Breast epithelium (tissue), 4 donors: Measurements from ENCODE around the gene MEG3. TPM values are rescaled to one million over a fixed set of nuclear protein-coding genes. Genes with fewer than 3 reads are reported as not detected.

Experiments
- DNase-seq, 2 donors: peaks; one replicate each; pipeline ENCODE4 v3.0.0-alpha.2; 2019; ENCODE audit warnings: low spot score in 2 of 2
- H3K27ac ChIP-seq, 2 donors: fragments of 200-600 bp; sonication (generic) in 1 of 2; one replicate each; pipeline ENCODE4 v1.5.1; 2016 to 2019; ENCODE audit warnings: mild to moderate bottlenecking in 1 of 2
- H3K27me3 ChIP-seq, 2 donors: fragments of 200-600 bp; sonication (generic) in 1 of 2; one replicate each; pipeline versions ENCODE4 v1.5.1 to v1.6.0; 2017 to 2019; ENCODE audit warnings: control low read depth in 1 of 2, mild to moderate bottlenecking in 1 of 2
- H3K36me3 ChIP-seq: fragments of 200-600 bp; one replicate; pipeline ENCODE4 v1.5.1; 2019
- H3K4me1 ChIP-seq, 2 donors: fragments of 200-600 bp; sonication (generic); one replicate each; pipeline ENCODE4 v1.5.1; 2016 to 2019; ENCODE audit warnings: control low read depth in 1 of 2
- H3K4me3 ChIP-seq, 3 donors: fragments of 200-600 bp; sonication (generic); 1 replicate in 2 of 3; 2 replicates in 1 of 3; pipeline ENCODE4 v1.5.1; 2016 to 2019; ENCODE audit warnings: mild to moderate bottlenecking in 3 of 3, moderate library complexity in 2 of 3
- H3K9me3 ChIP-seq, 2 donors: fragments of 200-600 bp; sonication (generic) in 1 of 2; one replicate each; pipeline ENCODE4 v1.5.1; 2016 to 2019; ENCODE audit warnings: control low read depth in 1 of 2
- POLR2A ChIP-seq: fragments of 450-650 bp; IDR thresholded peaks from one replicate; pipeline ENCODE4 v1.6.1; 2016; ENCODE audit warnings: antibody characterized with exemption, mild to moderate bottlenecking, moderate library complexity
- POLR2AphosphoS5 ChIP-seq, 3 donors: sonication (generic); formaldehyde crosslinking; IDR thresholded peaks; one replicate each; pipeline ENCODE4 v1.6.1; 2017; ENCODE audit warnings: antibody characterized with exemption in 3 of 3
- intact Hi-C: fragments of 100-400 bp; cut with DNase I; formaldehyde crosslinking; loops from one replicate; pipeline ENCODE4 v1.15.1; 2023; ENCODE audit warnings: low total_unique reads
- total RNA-seq, 3 donors: library from RNA; depleted of rRNA; stranded (reverse); fragments of >200 nt; gene quantifications; one replicate each; pipeline ENCODE4 v1.1.0, GENCODE V29; 2016
- TF ChIP-seq, protein P1 (sequence below), 3 donors: fragments of 450-650 bp; IDR thresholded peaks; one replicate each; pipeline ENCODE4 v1.5.1; 2016 to 2017; ENCODE audit warnings: antibody characterized with exemption in 3 of 3, mild to moderate bottlenecking in 3 of 3, moderate library complexity in 3 of 3

Gene MEG3
- total RNA-seq, 3 donors from 2014 or later = 45.2 to 68.8 (median 49.8) TPM

DNA sequence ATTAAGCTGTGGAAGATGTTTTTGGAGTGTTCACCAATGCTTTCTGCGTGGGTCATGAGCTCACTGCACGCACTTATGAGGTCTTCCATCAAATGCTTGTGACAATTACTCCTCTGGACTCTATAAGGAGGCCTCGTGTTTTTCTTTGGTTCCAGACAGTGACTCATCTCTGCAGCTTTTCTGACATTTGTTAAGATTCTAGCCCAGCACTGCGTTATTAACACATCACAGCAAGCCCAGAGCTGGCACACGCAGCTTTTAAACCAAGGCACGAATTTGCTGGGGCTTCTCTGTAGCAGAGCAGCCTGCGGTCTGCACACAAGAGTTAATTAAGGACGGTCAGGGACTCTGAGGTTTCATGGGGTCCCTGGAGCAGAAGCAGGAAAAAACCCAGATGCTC, 16.9 kb downstream of the MEG3 start:
- Histone ChIP-seq H3K27me3 (no peaks in the 10 kb centered on the region), H3K4me3 (no peak overlapping the region), H3K4me1 (peaks cover 0 to 4% of the 10 kb centered on the region in 2 donors), H3K9me3 (no peaks in the 10 kb centered on the region), H3K36me3 (no peaks in the 10 kb centered on the region), H3K27ac (peak overlapping the region; percentile 54 to 79)
- intact Hi-C loops = no loop called here
- TF ChIP-seq POLR2A (no peak), POLR2AphosphoS5 (IDR thresholded peaks at IDR 0.05) (no peak)
- TF ChIP-seq, protein P1, sequence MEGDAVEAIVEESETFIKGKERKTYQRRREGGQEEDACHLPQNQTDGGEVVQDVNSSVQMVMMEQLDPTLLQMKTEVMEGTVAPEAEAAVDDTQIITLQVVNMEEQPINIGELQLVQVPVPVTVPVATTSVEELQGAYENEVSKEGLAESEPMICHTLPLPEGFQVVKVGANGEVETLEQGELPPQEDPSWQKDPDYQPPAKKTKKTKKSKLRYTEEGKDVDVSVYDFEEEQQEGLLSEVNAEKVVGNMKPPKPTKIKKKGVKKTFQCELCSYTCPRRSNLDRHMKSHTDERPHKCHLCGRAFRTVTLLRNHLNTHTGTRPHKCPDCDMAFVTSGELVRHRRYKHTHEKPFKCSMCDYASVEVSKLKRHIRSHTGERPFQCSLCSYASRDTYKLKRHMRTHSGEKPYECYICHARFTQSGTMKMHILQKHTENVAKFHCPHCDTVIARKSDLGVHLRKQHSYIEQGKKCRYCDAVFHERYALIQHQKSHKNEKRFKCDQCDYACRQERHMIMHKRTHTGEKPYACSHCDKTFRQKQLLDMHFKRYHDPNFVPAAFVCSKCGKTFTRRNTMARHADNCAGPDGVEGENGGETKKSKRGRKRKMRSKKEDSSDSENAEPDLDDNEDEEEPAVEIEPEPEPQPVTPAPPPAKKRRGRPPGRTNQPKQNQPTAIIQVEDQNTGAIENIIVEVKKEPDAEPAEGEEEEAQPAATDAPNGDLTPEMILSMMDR (IDR thresholded peaks at IDR 0.05) = no peak
- no peak for DNase-seq

DNA sequence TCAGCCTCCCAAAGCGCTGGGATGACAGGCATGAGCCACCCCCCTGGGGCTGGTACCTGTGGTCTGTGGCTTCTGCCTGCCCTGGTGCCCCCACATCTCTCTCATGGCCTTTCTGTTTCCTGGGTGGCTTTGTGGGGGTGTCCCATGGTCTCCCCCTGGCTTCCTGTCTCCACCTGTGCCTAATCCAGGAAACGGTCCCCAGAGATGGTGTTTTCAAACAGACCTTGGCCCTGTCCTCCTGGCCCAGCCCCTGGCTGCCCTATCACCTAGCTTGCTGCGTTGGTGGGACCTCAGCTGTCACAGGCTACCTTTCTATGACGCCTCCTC, 18.1 kb downstream of the MEG3 start:
- H3K36me3 ChIP-seq = no peaks in the 10 kb centered on the region
- TF ChIP-seq POLR2AphosphoS5 (IDR thresholded peaks at IDR 0.05) = no peak
- no peak for TF ChIP-seq POLR2A
- TF ChIP-seq, protein P1 (IDR thresholded peaks at IDR 0.05) = no peak

DNA sequence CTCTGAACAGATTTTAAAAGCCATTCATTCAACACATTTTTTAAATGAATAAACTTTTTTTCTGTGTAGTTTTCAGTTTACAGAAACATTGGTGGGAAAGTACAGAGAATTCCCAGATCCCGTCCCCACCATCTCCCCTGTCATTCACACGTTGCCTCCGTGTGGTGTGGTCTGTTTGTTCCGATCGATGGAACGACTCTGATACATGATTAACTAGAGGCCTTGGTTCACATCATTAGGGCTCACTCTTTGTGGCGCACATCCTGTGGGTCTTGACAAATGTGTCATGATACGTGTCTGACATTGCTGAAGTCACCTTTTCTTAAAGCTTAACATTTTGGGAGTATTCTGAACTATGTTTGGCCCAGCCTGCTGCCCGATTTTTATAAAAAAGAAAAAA, 18.5 kb downstream of the MEG3 start:
- intact Hi-C loops = no loop called here
- Histone ChIP-seq H3K27ac (no peak overlapping the region), H3K9me3 (no peaks in the 10 kb centered on the region), H3K4me3 (no peak overlapping the region), H3K27me3 (no peaks in the 10 kb centered on the region), H3K4me1 (no peaks in the 10 kb centered on the region), H3K36me3 (no peaks in the 10 kb centered on the region)
- no peak for DNase-seq
- TF ChIP-seq POLR2A (no peak), POLR2AphosphoS5 (IDR thresholded peaks at IDR 0.05) (no peak)
- TF ChIP-seq, protein P1 (IDR thresholded peaks at IDR 0.05) = no peak

More for the DNA sequence above, 18.1 kb downstream of the MEG3 start:
- H3K4me3 ChIP-seq = no peak overlapping the region
- no peak for DNase-seq
- intact Hi-C loops = no loop called here
- no peak overlapping the region for H3K27ac ChIP-seq
- H3K9me3 ChIP-seq = no peaks in the 10 kb centered on the region
- peaks cover 0 to 3% of the 10 kb centered on the region in 2 donors for H3K4me1 ChIP-seq
- H3K27me3 ChIP-seq = no peaks in the 10 kb centered on the region

DNA sequence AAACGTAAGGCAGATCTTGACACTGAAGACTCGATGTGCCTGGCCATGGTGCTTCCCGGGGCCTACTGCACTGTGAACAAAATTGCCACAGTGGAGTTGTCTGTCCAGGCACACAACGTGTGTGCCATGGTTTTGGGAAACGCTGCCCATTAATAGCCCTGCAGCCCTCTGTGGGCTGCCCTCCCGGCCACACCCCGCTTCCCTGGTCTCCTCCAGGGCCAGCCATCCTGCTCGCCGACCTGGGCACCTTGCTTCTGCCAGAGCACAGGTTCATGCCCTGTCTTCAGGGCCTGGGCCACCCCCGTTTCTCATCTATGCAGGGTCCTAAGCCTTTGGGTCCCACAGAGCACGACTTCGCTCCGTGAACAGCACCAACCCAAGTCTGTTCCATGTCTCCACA, 18.9 kb downstream of the MEG3 start:
- H3K27ac ChIP-seq = no peak overlapping the region

DNA sequence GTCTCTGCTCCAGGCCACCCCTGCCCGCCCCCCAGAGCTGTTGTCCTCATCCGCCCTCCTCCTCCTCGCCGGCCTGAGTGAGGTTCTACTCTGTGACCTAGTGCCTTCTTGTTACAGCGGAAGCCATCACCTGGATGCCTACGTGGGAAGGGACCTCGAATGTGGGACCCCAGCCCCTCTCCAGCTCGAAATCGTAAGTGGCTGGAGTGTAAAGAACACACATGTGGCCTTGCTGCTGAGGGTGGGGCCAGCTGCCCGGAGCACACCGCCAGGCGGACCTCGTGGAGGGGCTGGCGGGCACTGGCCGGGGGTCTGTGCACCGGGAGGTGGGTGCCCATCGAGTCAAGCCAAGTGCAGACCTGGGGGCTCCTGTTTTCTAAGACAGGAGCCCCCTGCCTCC, 19.4 kb downstream of the MEG3 start:
- intact Hi-C loops = no loop called here
- no peak for DNase-seq
- H3K4me3 ChIP-seq = no peak overlapping the region
- no peaks in the 10 kb centered on the region for H3K4me1 ChIP-seq
- H3K9me3 ChIP-seq = no peaks in the 10 kb centered on the region
- no peak overlapping the region for H3K27ac ChIP-seq
- no peaks in the 10 kb centered on the region for H3K36me3 ChIP-seq
- TF ChIP-seq POLR2AphosphoS5 (IDR thresholded peaks at IDR 0.05) = no peak
- no peak for TF ChIP-seq POLR2A
- TF ChIP-seq, protein P1 (IDR thresholded peaks at IDR 0.05) = no peak
- no peaks in the 10 kb centered on the region for H3K27me3 ChIP-seq

More for the DNA sequence above, 18.9 kb downstream of the MEG3 start:
- H3K9me3 ChIP-seq = no peaks in the 10 kb centered on the region
- no peak for DNase-seq
- no peak overlapping the region for H3K4me3 ChIP-seq
- H3K27me3 ChIP-seq = no peaks in the 10 kb centered on the region
- H3K36me3 ChIP-seq = no peaks in the 10 kb centered on the region
- TF ChIP-seq POLR2AphosphoS5 (IDR thresholded peaks at IDR 0.05) = no peak
- TF ChIP-seq POLR2A = no peak
- TF ChIP-seq, protein P1 (IDR thresholded peaks at IDR 0.05) = no peak
- no peaks in the 10 kb centered on the region for H3K4me1 ChIP-seq
- intact Hi-C loops = no loop called here
